ENCODE results near the gene MUS81.

DNA sequence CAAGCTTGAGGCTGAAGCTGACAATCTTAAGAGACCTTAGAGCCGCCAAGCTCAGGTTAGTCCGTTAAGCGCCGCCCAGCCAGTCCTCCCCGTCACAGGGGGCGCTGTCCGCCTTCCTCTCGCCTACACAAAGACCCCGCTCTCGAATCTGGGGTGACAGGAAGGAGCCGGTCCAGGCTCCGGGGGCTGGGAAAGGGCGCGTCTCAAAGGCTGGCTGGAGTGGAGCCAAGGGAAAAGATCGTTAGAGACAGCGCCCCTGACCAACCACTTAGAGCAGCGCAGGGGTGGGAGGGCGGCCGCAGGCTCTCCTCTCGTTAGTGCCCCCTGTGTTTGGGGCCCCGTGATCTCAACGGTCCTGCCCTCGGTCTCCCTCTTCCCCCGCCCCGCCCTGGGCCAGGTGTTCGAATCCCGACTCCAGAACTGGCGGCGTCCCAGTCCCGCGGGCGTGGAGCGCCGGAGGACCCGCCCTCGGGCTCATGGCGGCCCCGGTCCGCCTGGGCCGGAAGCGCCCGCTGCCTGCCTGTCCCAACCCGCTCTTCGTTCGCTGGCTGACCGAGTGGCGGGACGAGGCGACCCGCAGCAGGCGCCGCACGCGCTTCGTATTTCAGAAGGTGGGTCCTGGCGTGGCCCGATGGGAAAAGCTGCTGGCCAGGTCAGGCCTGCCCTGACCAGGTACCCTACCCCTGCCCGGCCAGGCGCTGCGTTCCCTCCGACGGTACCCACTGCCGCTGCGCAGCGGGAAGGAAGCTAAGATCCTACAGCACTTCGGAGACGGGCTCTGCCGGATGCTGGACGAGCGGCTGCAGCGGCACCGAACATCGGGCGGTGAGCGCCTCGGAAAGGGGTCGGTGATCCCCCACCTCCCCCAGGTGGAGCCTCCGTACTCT, at the start of gene MUS81:
- TF ChIP-seq, protein P1, sequence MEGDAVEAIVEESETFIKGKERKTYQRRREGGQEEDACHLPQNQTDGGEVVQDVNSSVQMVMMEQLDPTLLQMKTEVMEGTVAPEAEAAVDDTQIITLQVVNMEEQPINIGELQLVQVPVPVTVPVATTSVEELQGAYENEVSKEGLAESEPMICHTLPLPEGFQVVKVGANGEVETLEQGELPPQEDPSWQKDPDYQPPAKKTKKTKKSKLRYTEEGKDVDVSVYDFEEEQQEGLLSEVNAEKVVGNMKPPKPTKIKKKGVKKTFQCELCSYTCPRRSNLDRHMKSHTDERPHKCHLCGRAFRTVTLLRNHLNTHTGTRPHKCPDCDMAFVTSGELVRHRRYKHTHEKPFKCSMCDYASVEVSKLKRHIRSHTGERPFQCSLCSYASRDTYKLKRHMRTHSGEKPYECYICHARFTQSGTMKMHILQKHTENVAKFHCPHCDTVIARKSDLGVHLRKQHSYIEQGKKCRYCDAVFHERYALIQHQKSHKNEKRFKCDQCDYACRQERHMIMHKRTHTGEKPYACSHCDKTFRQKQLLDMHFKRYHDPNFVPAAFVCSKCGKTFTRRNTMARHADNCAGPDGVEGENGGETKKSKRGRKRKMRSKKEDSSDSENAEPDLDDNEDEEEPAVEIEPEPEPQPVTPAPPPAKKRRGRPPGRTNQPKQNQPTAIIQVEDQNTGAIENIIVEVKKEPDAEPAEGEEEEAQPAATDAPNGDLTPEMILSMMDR (IDR thresholded peaks at IDR 0.05; ENCODE audit: borderline replicate concordance, extremely low read depth, low read length, poor library complexity, severe bottlenecking): peak; percentile 97
- TF ChIP-seq EZH2 (IDR thresholded peaks at IDR 0.05; ENCODE audit: borderline replicate concordance, low read depth, low read length, severe bottlenecking): no peak
